Left cardiac atrium (tissue), 2 donors: ENCODE results near the gene MED6. TPM values are rescaled to one million over a fixed set of nuclear protein-coding genes. Genes with fewer than 3 reads are reported as not detected.

Source experiments
- total RNA-seq, 2 donors: library from RNA; stranded (reverse); fragmentation: NEBNext Ultra II Directional; extraction: Animal tissue kit (Norgen Biotek cat#: 25700); gene quantifications; one replicate each; pipeline ENCODE4 v1.2.1, GENCODE V29; 2021
- donor health status: DM: no; HTN: yes; CAD: no; lungs with severe emphysema.
- donor health status: DM: yes; HTN: yes; CAD: no.

Gene MED6
- total RNA-seq, 2 donors from 2014 or later = 16.7 to 20.6 TPM

Other genes starting within 250 kb of the MED6 start
- 10 to 100 TPM; 30.1 to 36.6 TPM for gene COX16, start 241.0 kb downstream of the MED6 start, total RNA-seq
- gene SYNJ2BP, start 183.6 kb downstream of the MED6 start, total RNA-seq = 10 to 100 TPM; 35.3 to 43.8 TPM
- gene ADAM21, start 148.5 kb downstream of the MED6 start, total RNA-seq = under 1 TPM; 0.10 to 0.65 TPM
- gene ADAM20, start 65.7 kb downstream of the MED6 start, total RNA-seq = under 1 TPM; 0.53 to 0.60 TPM
- gene TTC9, start 41.3 kb upstream of the MED6 start, total RNA-seq = 1 to 10 TPM; 1.2 to 3.6 TPM
- 1 to 10 TPM; 2.0 to 2.7 TPM for gene MAP3K9, start 208.9 kb upstream of the MED6 start, total RNA-seq